IMR-90 (cell line): ENCODE measurements around the gene USP9Y. TPM values are rescaled to one million over a fixed set of nuclear protein-coding genes. Genes with fewer than 3 reads are reported as not detected.

Experiments
- ATAC-seq: fragments of 200-7000 bp; cut with Tn5 transposase; 2 replicates; pipeline ENCODE4 v1.9.1; 2020; ENCODE audit warnings: low read depth, mild to moderate bottlenecking, moderate library complexity
- BruUV-seq: library from RNA; stranded (reverse); fragments of 400-500 nt; replicated peaks from 2 replicates; lab custom pipeline; 2021; lab: Mats Ljungman, UMichigan
- CTCF ChIA-PET: fragments of 300-600 bp; formaldehyde crosslinking; extraction: SDS; loops from one replicate; lab custom pipeline; 2021; ENCODE audit warnings: antibody characterized with exemption; lab: Yijun Ruan, JAX
- POLR2A ChIA-PET: fragments of 300-600 bp; sonication (Branson Sonifier 250); formaldehyde crosslinking; loops from one replicate; lab custom pipeline; 2022; ENCODE audit warnings: antibody characterized with exemption; ENCODE audit not compliant: unreplicated experiment; lab: Charles Lee
- DNase-seq: peaks from one replicate; pipeline ENCODE4 v3.0.0; 2013
- H2AFZ ChIP-seq: replicated peaks from 2 replicates; pipeline ENCODE3; 2013; ENCODE audit warnings: low read length, mild to moderate bottlenecking; ENCODE audit not compliant: poor library complexity
- H2AK5ac ChIP-seq: 2 replicates; pipeline ENCODE4 v1.6.1; 2013; ENCODE audit warnings: low read depth, low read length, inconsistent platforms
- H2AK9ac ChIP-seq: replicated peaks from 2 replicates; pipeline ENCODE3; 2013; ENCODE audit warnings: mild to moderate bottlenecking, low read depth, low read length, moderate library complexity; ENCODE audit not compliant: poor library complexity
- H2BK120ac ChIP-seq: 2 replicates; pipeline ENCODE4 v1.6.1; 2013; ENCODE audit warnings: low read depth, low read length, inconsistent platforms
- H2BK15ac ChIP-seq: 3 replicates; pipeline ENCODE4 v1.6.1; 2013; ENCODE audit warnings: low read depth, low read length, inconsistent platforms
- H2BK20ac ChIP-seq: 2 replicates; pipeline ENCODE4 v1.6.1; 2013; ENCODE audit warnings: low read depth, mild to moderate bottlenecking, inconsistent platforms, low read length, moderate library complexity
- H2BK5ac ChIP-seq: 2 replicates; pipeline ENCODE4 v1.6.1; 2013; ENCODE audit warnings: mild to moderate bottlenecking, low read depth, low read length, inconsistent platforms; ENCODE audit not compliant: poor library complexity, severe bottlenecking
- H3K14ac ChIP-seq: replicated peaks from 2 replicates; pipeline ENCODE4 v1.6.1; 2013; ENCODE audit warnings: low read depth, low read length, inconsistent platforms
- H3K18ac ChIP-seq: 2 replicates; pipeline ENCODE4 v1.6.1; 2013; ENCODE audit warnings: low read depth, low read length, control low read depth
- H3K23ac ChIP-seq: 2 replicates; pipeline ENCODE4 v1.6.1; 2013; ENCODE audit warnings: low read depth, low read length, inconsistent platforms
- H3K27ac ChIP-seq: 2 replicates; pipeline ENCODE4 v1.5.1; 2013; ENCODE audit warnings: mild to moderate bottlenecking, control low read depth, low read length; ENCODE audit not compliant: insufficient read depth
- H3K27me3 ChIP-seq: 2 replicates; pipeline ENCODE4 v1.6.1; 2013; ENCODE audit warnings: low read length; ENCODE audit not compliant: control insufficient read depth, insufficient read depth
- H3K36me3 ChIP-seq: 2 replicates; pipeline ENCODE4 v1.6.1; 2013; ENCODE audit warnings: low read length, mixed read lengths; ENCODE audit not compliant: control insufficient read depth, insufficient read depth
- H3K4ac ChIP-seq: 2 replicates; pipeline ENCODE4 v1.6.1; 2013; ENCODE audit warnings: low read depth, low read length, inconsistent platforms
- H3K4me1 ChIP-seq: 2 replicates; pipeline ENCODE4 v1.6.1; 2013; ENCODE audit warnings: low read length, mixed read lengths; ENCODE audit not compliant: control insufficient read depth, insufficient read depth
- H3K4me2 ChIP-seq: 2 replicates; pipeline ENCODE4 v1.6.1; 2013; ENCODE audit warnings: low read depth, mild to moderate bottlenecking, control low read depth, low read length, moderate library complexity
- H3K4me3 ChIP-seq: 2 replicates; pipeline ENCODE4 v1.5.1; 2013; ENCODE audit warnings: low read depth, mild to moderate bottlenecking, control low read depth, low read length, moderate library complexity; ENCODE audit not compliant: insufficient read depth
- H3K56ac ChIP-seq: 2 replicates; pipeline ENCODE4 v1.6.1; 2013; ENCODE audit warnings: low read length, inconsistent platforms; ENCODE audit not compliant: insufficient read depth; ENCODE audit errors: extremely low read depth
- H3K79me1 ChIP-seq, 2 experiments: 2 replicates each; pipeline ENCODE4 v1.6.1; 2013; ENCODE audit warnings: low read length in 2 of 2, inconsistent platforms in 1 of 2, low read depth in 1 of 2
- H3K9ac ChIP-seq: 2 replicates; pipeline ENCODE4 v1.6.1; 2013; ENCODE audit warnings: low read depth, low read length, control low read depth
- H3K9me1 ChIP-seq: 2 replicates; pipeline ENCODE4 v1.6.1; 2013; ENCODE audit warnings: low read length, inconsistent platforms; ENCODE audit not compliant: insufficient read depth
- H3K9me3 ChIP-seq: 2 replicates; pipeline ENCODE4 v1.6.1; 2013; ENCODE audit warnings: low read length; ENCODE audit not compliant: control insufficient read depth, insufficient read depth
- H4K20me1 ChIP-seq: 2 replicates; pipeline ENCODE4 v1.6.1; 2013; ENCODE audit warnings: low read length, inconsistent platforms; ENCODE audit not compliant: insufficient read depth
- H4K5ac ChIP-seq: 2 replicates; pipeline ENCODE4 v1.6.1; 2013; ENCODE audit warnings: mild to moderate bottlenecking, low read depth, low read length, control low read depth
- H4K8ac ChIP-seq, 2 experiments: 2 replicates each; pipeline ENCODE4 v1.6.1; 2013; ENCODE audit warnings: low read depth in 2 of 2, low read length in 2 of 2, control low read depth in 1 of 2, inconsistent platforms in 1 of 2
- H4K91ac ChIP-seq: 2 replicates; pipeline ENCODE4 v1.6.1; 2013; ENCODE audit warnings: low read depth, low read length, inconsistent platforms; ENCODE audit not compliant: insufficient read depth
- CEBPB ChIP-seq: IDR thresholded peaks from 2 replicates; pipeline ENCODE4 v1.6.1; 2012; ENCODE audit warnings: low read depth, low read length, improper control_type of control experiment
- CHD1 ChIP-seq: IDR thresholded peaks from 2 replicates; pipeline ENCODE4 v1.6.1; 2012; ENCODE audit warnings: low read depth, low read length, improper control_type of control experiment
- ELK1 ChIP-seq: fragments of 150-350 bp; IDR thresholded peaks from 2 replicates; pipeline ENCODE4 v1.6.1; 2016; ENCODE audit warnings: low read depth, mild to moderate bottlenecking, low read length, moderate library complexity, borderline replicate concordance
- FOS ChIP-seq: fragments of 150-350 bp; IDR thresholded peaks from 2 replicates; pipeline ENCODE4 v1.6.1; 2016; ENCODE audit warnings: low read depth, low read length
- MAFK ChIP-seq: IDR thresholded peaks from 2 replicates; pipeline ENCODE4 v1.6.1; 2012; ENCODE audit warnings: low read depth, low read length, improper control_type of control experiment
- MAZ ChIP-seq: IDR thresholded peaks from 2 replicates; pipeline ENCODE4 v1.6.1; 2012; ENCODE audit warnings: low read depth, mild to moderate bottlenecking, low read length, improper control_type of control experiment, moderate library complexity, borderline replicate concordance
- MXI1 ChIP-seq: IDR thresholded peaks from 2 replicates; pipeline ENCODE4 v1.6.1; 2012; ENCODE audit warnings: low read depth, mild to moderate bottlenecking, low read length, moderate library complexity, borderline replicate concordance
- NFE2L2 ChIP-seq: fragments of 150-350 bp; IDR thresholded peaks from 2 replicates; pipeline ENCODE4 v1.6.1; 2016; ENCODE audit warnings: low read depth, mild to moderate bottlenecking, low read length
- POLR2A ChIP-seq: IDR thresholded peaks from 2 replicates; pipeline ENCODE4 v1.6.1; 2012; ENCODE audit warnings: mild to moderate bottlenecking, low read depth, low read length
- RAD21 ChIP-seq: IDR thresholded peaks from 2 replicates; pipeline ENCODE4 v1.6.1; 2012; ENCODE audit warnings: low read length, improper control_type of control experiment
- RCOR1 ChIP-seq: IDR thresholded peaks from 2 replicates; pipeline ENCODE4 v1.6.1; 2012; ENCODE audit warnings: mild to moderate bottlenecking, low read length, improper control_type of control experiment; ENCODE audit not compliant: insufficient replicate concordance
- RFX5 ChIP-seq: IDR thresholded peaks from 2 replicates; pipeline ENCODE4 v1.8.0; 2012; ENCODE audit warnings: low read depth, mild to moderate bottlenecking, low read length, moderate library complexity
- SMC3 ChIP-seq: fragments of 150-350 bp; IDR thresholded peaks from 2 replicates; pipeline ENCODE4 v1.6.1; 2016; ENCODE audit warnings: low read depth, mild to moderate bottlenecking, antibody characterized with exemption, low read length, moderate library complexity
- USF2 ChIP-seq: fragments of 150-350 bp; IDR thresholded peaks from 2 replicates; pipeline ENCODE4 v1.6.1; 2017; ENCODE audit warnings: mild to moderate bottlenecking, antibody characterized with exemption, low read length, low read depth
- WGBS, 2 experiments: methylation state at CpG; one replicate each; pipeline versions ENCODE4 v1.1.5 to v1.1.7; 2013; ENCODE audit warnings: missing lambda C conversion rate in 2 of 2; ENCODE audit not compliant: insufficient read length in 1 of 2; ENCODE audit errors: extremely low coverage in 2 of 2; 5-methylcytosine and 5-hydroxymethylcytosine counted together
- dilution Hi-C: fragments of 300-500 bp; cut with HindIII; formaldehyde crosslinking; loops from one replicate; pipeline ENCODE4 v1.14.3; 2018; ENCODE audit warnings: low sequenced_read_pairs; ENCODE audit not compliant: unreplicated experiment
- in situ Hi-C: fragments of 300-500 bp; cut with MboI; formaldehyde crosslinking; loops from 3 replicates; pipeline ENCODE4 v1.14.3; 2019; ENCODE audit warnings: low sequenced_read_pairs, inconsistent platforms, mixed read lengths
- intact Hi-C: fragments of 100-400 bp; cut with micrococcal nuclease; formaldehyde crosslinking; loops from 2 replicates; pipeline ENCODE4 v1.10.0; 2022
- polyA plus RNA-seq, 3 experiments: library from polyadenylated mRNA; depleted of rRNA; stranded (reverse); fragments of >200 nt; gene quantifications; 2 replicates each; pipeline ENCODE4 v1.2.3, GENCODE V29; 2012; ENCODE audit warnings: low replicate concordance in 1 of 3
- total RNA-seq: library from RNA; depleted of rRNA; stranded (reverse); fragments of >200 nt; gene quantifications from 2 replicates; pipeline ENCODE4 v1.2.3, GENCODE V29; 2012

The USP9Y gene
- total and polyA plus RNA-seq, 2 of the 4 experiments (the other 2 are of a cell fraction) = not detected

DNA sequence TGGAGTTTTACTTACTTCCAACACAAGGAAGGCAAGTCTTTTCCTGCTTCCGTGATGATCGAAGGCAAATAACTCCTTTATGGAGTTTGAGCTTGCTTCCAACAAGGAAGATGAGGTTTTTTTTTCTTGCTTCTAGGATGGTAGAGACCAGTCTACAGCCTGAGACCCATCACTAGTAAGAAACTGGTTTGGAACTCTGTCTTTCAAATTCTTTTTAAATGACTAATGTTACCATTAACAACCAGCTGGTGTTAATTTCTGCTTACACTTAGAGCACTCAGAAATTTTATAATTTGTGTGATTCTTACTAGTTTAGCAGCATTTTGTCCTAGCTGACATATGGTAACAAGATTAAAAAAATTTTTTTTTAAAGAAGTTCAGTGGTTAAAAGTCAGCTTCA lies 19.5 kb upstream of the USP9Y start:
- Histone ChIP-seq H3K9me1 (no peaks in the 10 kb centered on the region), H2BK120ac (no peak overlapping the region), H3K9ac (no peak overlapping the region), H3K23ac (no peak overlapping the region), H4K5ac (no peak overlapping the region), H3K79me1 (no peaks in the 10 kb centered on the region), H2BK20ac (no peak overlapping the region), H3K27ac (no peak overlapping the region), H3K9me3 (no peaks in the 10 kb centered on the region), H3K14ac (no peak overlapping the region), H2AK9ac (no peak overlapping the region), H2AFZ (no peak overlapping the region), H3K4ac (no peak overlapping the region), H2AK5ac (no peak overlapping the region), H3K27me3 (no peaks in the 10 kb centered on the region), H3K4me1 (no peaks in the 10 kb centered on the region), H3K18ac (no peak overlapping the region), H2BK15ac (no peak overlapping the region), H3K4me3 (no peak overlapping the region), H4K20me1 (no peaks in the 10 kb centered on the region), H3K56ac (no peak overlapping the region), H3K36me3 (no peaks in the 10 kb centered on the region), H2BK5ac (no peak overlapping the region), H3K4me2 (no peak overlapping the region), H4K91ac (no peak overlapping the region), H4K8ac (no peak overlapping the region)
- CTCF ChIA-PET = no interaction called here
- no CpG with 5 or more reads among the region's 2 CpGs for WGBS, 2 experiments
- POLR2A ChIA-PET = no interaction called here
- dilution Hi-C loops (no loop called here), in situ Hi-C loops (no loop called here), intact Hi-C loops (no loop called here)
- no peak for TF ChIP-seq MAFK
- no peak for TF ChIP-seq CEBPB
- TF ChIP-seq RCOR1 = no peak
- no peak for TF ChIP-seq NFE2L2
- TF ChIP-seq MXI1 = no peak
- no peak for TF ChIP-seq RFX5
- TF ChIP-seq CHD1 = no peak
- no peak for TF ChIP-seq FOS
- no peak for TF ChIP-seq ELK1
- no peak for TF ChIP-seq RAD21
- TF ChIP-seq POLR2A = no peak
- no peak for TF ChIP-seq MAZ
- TF ChIP-seq SMC3 = no peak
- TF ChIP-seq USF2 = no peak
- BruUV-seq = no TSS peak
- no peak for DNase-seq
- ATAC-seq = no peak
